Prostate gland (tissue), 2 donors: Measurements from ENCODE around the gene RPP25. TPM values are rescaled to one million over a fixed set of nuclear protein-coding genes. Genes with fewer than 3 reads are reported as not detected.

Experiments used
- DNase-seq: peaks from one replicate; pipeline ENCODE4 v3.0.0-alpha.2; 2019; ENCODE audit warnings: low spot score
- H3K27ac ChIP-seq, 2 donors: fragments of 200-600 bp; sonication (generic); 2 replicates each; pipeline ENCODE4 v1.5.1; 2017 to 2019
- H3K27me3 ChIP-seq: fragments of 200-600 bp; sonication (generic); replicated peaks from 2 replicates; pipeline ENCODE4 v1.5.1; 2019; ENCODE audit not compliant: insufficient read depth
- H3K36me3 ChIP-seq, 2 donors: fragments of 200-600 bp; sonication (generic); 1 replicate in 1 of 2; 2 replicates in 1 of 2; pipeline versions ENCODE4 v1.5.1 to v1.8.1; 2017 to 2019
- H3K4me1 ChIP-seq: fragments of 200-600 bp; sonication (generic); replicated peaks from 2 replicates; pipeline ENCODE4 v1.5.1; 2019
- H3K4me3 ChIP-seq, 2 donors: fragments of 200-600 bp; sonication (generic); 2 replicates each; pipeline ENCODE4 v1.5.1; 2017 to 2019
- H3K9me3 ChIP-seq: fragments of 200-600 bp; sonication (generic); 2 replicates; pipeline ENCODE4 v1.5.1; 2017
- POLR2A ChIP-seq: fragments of 450-650 bp; IDR thresholded peaks from one replicate; pipeline ENCODE4 v1.6.1; 2016; ENCODE audit warnings: antibody characterized with exemption, mild to moderate bottlenecking
- POLR2AphosphoS5 ChIP-seq: sonication (generic); formaldehyde crosslinking; IDR thresholded peaks from one replicate; pipeline ENCODE4 v1.6.1; 2017; ENCODE audit warnings: antibody characterized with exemption
- WGBS: methylation state at CpG from one replicate; pipeline ENCODE4 v1.1.5; 2018; 5-methylcytosine and 5-hydroxymethylcytosine counted together
- intact Hi-C: fragments of 100-400 bp; cut with DNase I; formaldehyde crosslinking; loops from one replicate; pipeline ENCODE4 v1.14.2; 2022
- total RNA-seq, 2 donors: library from RNA; depleted of rRNA; stranded (reverse); fragments of >200 nt; gene quantifications; one replicate each; pipeline ENCODE4 v1.1.0, GENCODE V29; 2016
- TF ChIP-seq, protein P1 (sequence below), 4 experiments: fragments of 200-600 bp in 2 of 4; fragments of 450-650 bp in 2 of 4; sonication (generic) in 2 of 4; IDR thresholded peaks; 1 replicate in 3 of 4; 2 replicates in 1 of 4; pipeline ENCODE4 v1.5.1; 2016 to 2019; ENCODE audit warnings: antibody characterized with exemption in 4 of 4, mild to moderate bottlenecking in 2 of 4, moderate library complexity in 2 of 4

The RPP25 gene
- total RNA-seq, 2 donors from 2014 or later, result 3.8 to 17.6 TPM

DNA sequence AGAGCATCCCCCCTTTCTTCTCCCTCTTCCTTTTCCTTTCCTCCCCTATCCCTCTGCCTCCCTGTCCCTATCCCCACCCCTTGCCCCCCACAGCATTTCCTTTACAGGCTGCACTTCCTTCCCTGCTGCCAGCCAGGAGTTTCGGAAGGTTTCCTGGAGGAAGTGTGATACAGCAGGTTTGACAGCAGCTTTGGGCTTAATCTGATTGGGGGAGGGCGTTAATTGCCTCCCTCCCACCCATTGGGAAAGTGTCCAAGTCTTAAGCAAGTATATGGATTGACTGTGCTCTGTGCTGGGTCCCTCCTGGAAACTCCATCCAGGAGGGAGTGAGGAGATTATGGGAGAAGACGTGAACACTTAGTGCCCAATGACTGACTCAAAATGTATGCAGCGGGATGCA lies 40.6 kb upstream of the RPP25 start:
- H3K4me3 ChIP-seq, result no peak overlapping the region
- H3K36me3 ChIP-seq, result no peaks in the 10 kb centered on the region
- DNase-seq, result no peak

DNA sequence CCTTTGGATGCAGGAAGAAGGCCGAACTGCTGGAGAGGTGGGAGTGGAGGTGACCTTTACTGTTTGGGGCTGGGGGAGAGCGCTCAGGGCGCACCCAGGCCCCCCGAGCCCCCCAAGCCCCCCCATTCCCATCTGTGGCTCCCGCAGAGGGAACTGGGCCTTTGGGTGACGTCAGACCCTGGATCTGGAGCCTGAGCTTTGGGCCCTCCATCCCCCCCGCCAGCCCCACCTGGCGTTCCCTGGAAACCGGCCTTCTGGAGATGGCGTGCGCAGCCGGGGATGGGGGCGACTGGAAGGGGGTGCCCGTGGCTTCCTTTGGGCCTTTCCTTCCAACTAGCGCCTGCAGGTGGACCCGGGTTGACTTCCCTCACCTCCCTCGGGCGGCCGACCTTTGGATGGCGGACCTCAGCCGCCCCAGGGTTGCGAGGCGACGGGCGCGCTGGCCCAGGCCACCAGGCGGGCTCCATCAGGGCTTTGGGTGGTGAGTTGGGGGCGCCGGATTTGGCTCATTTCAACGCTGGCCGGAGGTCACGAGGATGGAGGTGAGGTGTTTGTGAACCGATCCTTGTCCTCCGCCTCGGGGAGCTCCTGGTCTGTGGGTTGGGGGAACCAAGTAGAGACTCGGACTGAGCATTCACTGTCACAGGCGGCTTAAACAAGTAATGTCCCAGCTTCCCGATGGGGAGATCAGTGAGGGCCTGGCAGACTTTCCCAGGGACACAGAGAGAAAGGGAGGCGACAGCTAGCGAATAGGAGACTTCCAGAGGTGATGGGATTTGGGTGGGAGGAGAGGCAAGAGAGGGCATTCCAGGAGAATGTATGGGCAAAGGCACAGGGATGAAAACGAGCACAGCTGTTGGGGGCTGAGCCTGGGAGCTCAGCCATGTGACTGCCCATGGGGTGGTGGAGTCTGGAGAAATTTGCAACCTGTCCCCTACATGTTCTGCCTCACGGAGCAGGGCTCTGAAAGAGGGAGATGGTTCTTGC lies 39.5 kb upstream of the RPP25 start:
- Histone ChIP-seq H3K27ac (no peak overlapping the region), H3K4me3 (peak overlapping the region; percentile 59 to 62), H3K27me3 (no peaks in the 10 kb centered on the region), H3K4me1 (peaks cover 4% of the 10 kb centered on the region), H3K36me3 (no peaks in the 10 kb centered on the region), H3K9me3 (no peaks in the 10 kb centered on the region)
- 11% methylated on average over 29 of the region's 42 CpGs for WGBS
- DNase-seq, result no peak
- TF ChIP-seq POLR2AphosphoS5 (no peak), POLR2A (no peak)
- TF ChIP-seq, protein P1, sequence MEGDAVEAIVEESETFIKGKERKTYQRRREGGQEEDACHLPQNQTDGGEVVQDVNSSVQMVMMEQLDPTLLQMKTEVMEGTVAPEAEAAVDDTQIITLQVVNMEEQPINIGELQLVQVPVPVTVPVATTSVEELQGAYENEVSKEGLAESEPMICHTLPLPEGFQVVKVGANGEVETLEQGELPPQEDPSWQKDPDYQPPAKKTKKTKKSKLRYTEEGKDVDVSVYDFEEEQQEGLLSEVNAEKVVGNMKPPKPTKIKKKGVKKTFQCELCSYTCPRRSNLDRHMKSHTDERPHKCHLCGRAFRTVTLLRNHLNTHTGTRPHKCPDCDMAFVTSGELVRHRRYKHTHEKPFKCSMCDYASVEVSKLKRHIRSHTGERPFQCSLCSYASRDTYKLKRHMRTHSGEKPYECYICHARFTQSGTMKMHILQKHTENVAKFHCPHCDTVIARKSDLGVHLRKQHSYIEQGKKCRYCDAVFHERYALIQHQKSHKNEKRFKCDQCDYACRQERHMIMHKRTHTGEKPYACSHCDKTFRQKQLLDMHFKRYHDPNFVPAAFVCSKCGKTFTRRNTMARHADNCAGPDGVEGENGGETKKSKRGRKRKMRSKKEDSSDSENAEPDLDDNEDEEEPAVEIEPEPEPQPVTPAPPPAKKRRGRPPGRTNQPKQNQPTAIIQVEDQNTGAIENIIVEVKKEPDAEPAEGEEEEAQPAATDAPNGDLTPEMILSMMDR (IDR thresholded peaks at IDR 0.05), result no peak
- intact Hi-C loops, result no loop called here

More for the DNA sequence above, 40.6 kb upstream of the RPP25 start:
- peaks cover 4% of the 10 kb centered on the region for H3K4me1 ChIP-seq
- TF ChIP-seq POLR2AphosphoS5, result no peak
- no peak for TF ChIP-seq POLR2A
- TF ChIP-seq, protein P1 (IDR thresholded peaks at IDR 0.05), result no peak
- no peaks in the 10 kb centered on the region for H3K27me3 ChIP-seq
- WGBS, result 71% methylated on average over 4 of the region's 4 CpGs
- H3K9me3 ChIP-seq, result no peaks in the 10 kb centered on the region
- intact Hi-C loops, result no loop called here
- no peak overlapping the region for H3K27ac ChIP-seq

DNA sequence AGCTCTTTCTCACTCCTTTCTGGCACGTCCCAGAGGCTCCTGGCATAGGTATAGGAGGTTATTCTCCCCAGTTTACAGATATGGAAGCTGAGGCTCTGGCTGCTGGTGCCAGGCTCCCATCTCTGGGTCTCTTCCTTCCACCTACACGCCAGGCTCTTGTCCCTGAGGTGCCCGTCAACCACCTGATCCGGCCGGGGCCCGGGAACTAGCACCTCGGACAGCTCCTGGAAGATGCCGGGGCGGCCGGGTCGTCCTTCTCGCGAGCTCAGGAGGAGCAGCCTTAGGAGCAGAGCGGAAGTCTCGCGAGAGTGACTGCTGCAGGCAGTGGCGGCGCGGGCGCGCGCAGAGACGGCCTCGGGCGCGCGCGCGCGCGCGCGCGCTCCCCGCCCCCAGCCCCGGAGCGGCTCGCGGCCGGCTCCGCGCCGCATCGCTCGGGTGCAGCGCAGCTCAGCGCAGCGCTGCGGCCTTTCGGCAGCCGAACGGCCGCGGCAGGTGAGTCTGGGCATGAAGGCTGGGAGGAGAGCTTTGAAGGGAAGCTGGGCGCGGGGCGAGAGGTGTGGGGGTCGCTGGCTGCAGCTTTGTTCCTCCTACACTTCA lies 38.7 kb upstream of the RPP25 start, which contains the start of gene SCAMP5:
Gene SCAMP5, plus strand, starts transcription at position 382 of the 597 bp plus-strand sequence. CDS start 16,277 bp downstream, outside the sequence.
- Histone ChIP-seq H3K4me1 (peaks cover 4% of the 10 kb centered on the region), H3K9me3 (no peaks in the 10 kb centered on the region), H3K36me3 (no peaks in the 10 kb centered on the region), H3K27me3 (no peaks in the 10 kb centered on the region), H3K27ac (no peak within 1 kb of the TSS), H3K4me3 (peak within 1 kb of the TSS; percentile 59 to 62)
- peak; percentile 94 for DNase-seq
- intact Hi-C loops, result no loop called here
- under 1% methylated on average over 58 of the region's 58 CpGs for WGBS
- peak; percentile 78 for TF ChIP-seq POLR2AphosphoS5
- TF ChIP-seq POLR2A, result no peak
- TF ChIP-seq, protein P1 (IDR thresholded peaks at IDR 0.05), result no peak

DNA sequence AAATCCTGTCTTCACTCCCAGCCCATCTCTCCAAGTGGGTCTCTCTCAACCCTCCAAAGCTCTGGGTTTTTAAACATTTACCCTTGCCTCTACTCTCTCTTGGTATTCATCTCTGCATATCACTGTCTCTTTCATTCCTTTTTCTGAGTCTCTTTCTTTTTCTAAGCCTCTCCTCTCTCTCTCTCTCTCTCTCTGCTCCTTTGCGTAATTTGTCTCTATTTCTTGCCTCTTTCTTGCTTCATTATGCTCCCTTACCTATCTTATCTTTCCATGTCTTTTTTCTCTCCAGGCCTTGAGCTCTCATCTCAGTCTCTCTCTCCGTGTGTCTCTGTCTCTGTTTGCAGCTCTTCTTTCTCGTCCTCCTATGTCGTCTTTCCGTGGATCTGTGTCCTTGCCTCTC lies 38.1 kb upstream of the RPP25 start:
- 44% methylated on average over 5 of the region's 5 CpGs for WGBS
- H3K9me3 ChIP-seq, result no peaks in the 10 kb centered on the region
- peaks cover 4% of the 10 kb centered on the region for H3K4me1 ChIP-seq
- no peaks in the 10 kb centered on the region for H3K36me3 ChIP-seq
- TF ChIP-seq POLR2AphosphoS5 (no peak), POLR2A (no peak)
- TF ChIP-seq, protein P1 (IDR thresholded peaks at IDR 0.05), result no peak
- H3K27me3 ChIP-seq, result no peaks in the 10 kb centered on the region
- intact Hi-C loops, result no loop called here
- H3K27ac ChIP-seq, result no peak overlapping the region
- H3K4me3 ChIP-seq, result no peak overlapping the region
- no peak for DNase-seq
